ENCODE data around the gene DNM1. TPM values are rescaled to one million over a fixed set of nuclear protein-coding genes. Genes with fewer than 3 reads are reported as not detected.

The DNM1 gene
- total and polyA plus RNA-seq, 2 of the 8 experiments (the other 6 are each of a cell fraction or from before 2014, with no cell fraction given): 34.3 to 62.7 TPM

DNA sequence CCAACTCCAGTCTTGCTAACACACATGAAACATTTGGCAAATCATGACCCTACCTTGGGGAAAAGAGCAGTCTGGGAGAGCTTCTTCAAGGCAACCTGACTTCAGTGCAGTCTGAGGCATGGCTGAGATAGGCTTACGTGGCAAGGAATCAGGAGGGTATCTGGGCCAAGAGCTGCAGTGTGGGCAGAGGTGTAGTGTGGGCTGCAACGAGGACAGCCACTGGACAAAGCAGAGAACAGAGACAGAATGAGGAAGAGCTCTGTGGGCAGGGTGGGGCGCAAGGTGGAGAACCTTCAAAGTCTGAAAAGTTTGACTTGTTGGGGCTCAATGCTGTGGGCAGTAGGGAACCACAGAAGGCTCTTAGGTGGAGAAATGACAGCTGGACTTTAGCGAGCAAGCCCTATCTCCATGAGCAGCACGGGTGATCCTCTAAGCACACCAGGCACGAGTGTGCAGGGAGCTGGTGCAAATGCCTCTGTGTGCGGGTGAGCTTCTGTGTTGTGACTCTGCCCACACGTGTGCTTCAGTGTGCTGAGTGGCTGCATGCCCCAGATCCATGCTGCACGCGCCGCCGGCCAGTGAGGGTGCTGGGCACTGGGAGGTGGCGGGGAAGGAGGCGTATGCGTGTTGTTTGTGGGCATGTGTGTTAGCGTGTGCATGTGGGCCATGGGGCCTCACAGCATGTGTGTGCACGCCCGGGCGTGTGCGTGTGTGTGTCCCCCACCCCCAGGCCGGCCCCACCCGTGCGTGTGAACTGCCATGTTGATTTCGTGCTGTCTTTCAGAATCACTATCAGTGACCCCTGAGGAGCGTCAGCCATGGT lies 49.3 kb downstream of the DNM1 start:
- no peak overlapping the region for H3K27ac ChIP-seq (ENCODE audit: low read depth, low read length)
- no peak overlapping the region; the same call in 1 of the 2 replicates for H2BK15ac ChIP-seq (ENCODE audit: low read length)
- H2AFZ ChIP-seq (ENCODE audit: low read length): no peak overlapping the region
- H2BK12ac ChIP-seq (ENCODE audit: low read depth, low read length): no peak overlapping the region; the same call in 1 of the 2 replicates
- H4K5ac ChIP-seq (ENCODE audit: insufficient read length, low read depth, low read length): no peak overlapping the region
- no peak overlapping the region for H3K18ac ChIP-seq (ENCODE audit: extremely low read depth, low read length)
- H3K14ac ChIP-seq (ENCODE audit: insufficient read length): no peak overlapping the region
- no peak overlapping the region for H4K8ac ChIP-seq (ENCODE audit: extremely low read depth, insufficient read depth, low read length)
- H4K20me1 ChIP-seq (replicated peaks in 1 of 2; ENCODE audit: control insufficient read depth in 1 of 2, insufficient read depth in 2 of 2, low read length in 2 of 2): peaks cover 10 to 21% of the 10 kb centered on the region in 2 experiments
- H3K4me3 ChIP-seq (ENCODE audit: extremely low read depth in 1 of 4, insufficient read depth in 2 of 4, low read depth in 3 of 4, low read length in 4 of 4): no peak overlapping the region
- H2BK5ac ChIP-seq (ENCODE audit: low read depth, low read length): peak overlapping the region; percentile 66; the same call in 1 of the 2 replicates
- no peak overlapping the region for H2BK120ac ChIP-seq (replicated peaks; ENCODE audit: low read depth, low read length)
- no peak overlapping the region for H4K91ac ChIP-seq (replicated peaks; ENCODE audit: insufficient read length, low read length)
- no peak overlapping the region for H3K56ac ChIP-seq (replicated peaks; ENCODE audit: insufficient read length, low read depth, low read length)
- no peak for DNase-seq (ENCODE audit: low read depth in 1 of 2, low spot score in 2 of 2)
- H3K4ac ChIP-seq (replicated peaks; ENCODE audit: insufficient read length, low read depth, low read length): no peak overlapping the region
- H3K9ac ChIP-seq (replicated peaks in 1 of 4; ENCODE audit: extremely low read depth in 1 of 4, low read depth in 3 of 4, low read length in 3 of 4): no peak overlapping the region; a peak in 1 of 7 replicates
- peaks cover 8% of the 10 kb centered on the region for H3K79me1 ChIP-seq (ENCODE audit: low read depth, low read length)
- ChIA-PET CTCF (ENCODE audit: partially characterized antibody) (interaction anchor here (0.7 to 7.9 kb wide), 9 partner anchors 16 to 181 kb away, joined by 3 to 58 read pairs (median 3); no protein-coding TSS in a partner anchor), POLR2A (ENCODE audit: partially characterized antibody) (interaction anchor here (0.8 to 1.0 kb wide), 3 partner anchors 8 to 26 kb away, joined by 3 read pairs; partner anchors contain the start of genes GOLGA2 and SWI5)
- no peaks in the 10 kb centered on the region; a peak in 1 of 7 replicates for H3K27me3 ChIP-seq (replicated peaks in 1 of 4; ENCODE audit: control insufficient read depth in 3 of 4, extremely low read depth in 1 of 4, insufficient read depth in 3 of 4, low read length in 3 of 4)
- H3K4me2 ChIP-seq (ENCODE audit: insufficient read depth in 1 of 2, low read depth in 2 of 2, low read length in 2 of 2): peak overlapping the region in 1 of 2 experiments; percentile 56; a peak in 1 of 4 replicates
- WGBS, 2 experiments (ENCODE audit: extremely low coverage in 1 of 2, insufficient coverage in 1 of 2, insufficient read length in 1 of 2, insufficient replicate concordance in 2 of 2, low coverage in 1 of 2, low lambda C conversion rate in 2 of 2, missing lambda C conversion rate in 1 of 2): 94% methylated on average over 25 of the region's 25 CpGs; no CpG with 5 or more reads in 1 of the 2 experiments
- H3K9me3 ChIP-seq (ENCODE audit: insufficient read depth in 2 of 2, low read depth in 1 of 2, low read length in 1 of 2): no peaks in the 10 kb centered on the region
- H3K4me1 ChIP-seq (replicated peaks in 1 of 4; ENCODE audit: control insufficient read depth in 3 of 4, insufficient read depth in 4 of 4, low read length in 3 of 4): peaks cover 0 to 7% (median 6%) of the 10 kb centered on the region in 4 experiments; a peak in 5 of 7 replicates
- H3K79me2 ChIP-seq (ENCODE audit: control insufficient read depth in 1 of 2, insufficient read depth in 2 of 2, low read length in 2 of 2): peaks cover 0 to 7% of the 10 kb centered on the region in 2 experiments; a peak in 1 of 4 replicates
- no peak overlapping the region for H2BK20ac ChIP-seq (ENCODE audit: low read length)
- H2AK5ac ChIP-seq (ENCODE audit: low read depth, low read length): 0 out of 2 replicates have a peak overlapping the region, but pooled peaks have one; percentile 53
- H3K36me3 ChIP-seq (ENCODE audit: control insufficient read depth in 2 of 4, insufficient read depth in 4 of 4, low read length in 3 of 4): peaks cover 0 to 9% (median 2%) of the 10 kb centered on the region in 4 experiments; a peak in 4 of 8 replicates
- no peak for FAIRE-seq
- peaks cover 11% of the 10 kb centered on the region for H3K23me2 ChIP-seq (ENCODE audit: low read depth, low read length)
- no peak overlapping the region for H3K23ac ChIP-seq (ENCODE audit: insufficient read length)
- TF ChIP-seq SUZ12 (IDR thresholded peaks at IDR 0.05; ENCODE audit: low read length): no peak
- no peak for TF ChIP-seq GABPA (IDR thresholded peaks at IDR 0.05; ENCODE audit: borderline replicate concordance, insufficient read depth, low read length)
- TF ChIP-seq TAF1 (IDR thresholded peaks at IDR 0.05; ENCODE audit: low read depth, low read length): no peak
- TF ChIP-seq SRF (IDR thresholded peaks at IDR 0.05; ENCODE audit: low read depth, low read length): no peak
- TF ChIP-seq CHD1 (IDR thresholded peaks at IDR 0.05; ENCODE audit: low read depth, low read length): no peak
- TF ChIP-seq BRCA1 (IDR thresholded peaks at IDR 0.05; ENCODE audit: low read depth, low read length): no peak
- TF ChIP-seq KDM5A (IDR thresholded peaks at IDR 0.05; ENCODE audit: low read length): no peak
- TF ChIP-seq EZH2 (IDR thresholded peaks at IDR 0.05; ENCODE audit: low read depth, low read length, severe bottlenecking): no peak
- no peak for TF ChIP-seq ZNF274 (IDR thresholded peaks at IDR 0.05; ENCODE audit: borderline replicate concordance, extremely low read depth, low read length)
- no peak for TF ChIP-seq POLR2A (IDR thresholded peaks at IDR 0.05; ENCODE audit: control extremely low read depth in 1 of 2, low read depth in 2 of 2, low read length in 2 of 2)
- TF ChIP-seq POU5F1 (IDR thresholded peaks at IDR 0.05; ENCODE audit: low read depth, low read length): no peak
- no peak for TF ChIP-seq EP300 (IDR thresholded peaks at IDR 0.05; ENCODE audit: borderline replicate concordance in 1 of 2, low read depth in 2 of 2, low read length in 2 of 2)
